Activated T-cell treated with anti-CD3 and anti-CD28 coated beads for 48 hours (primary cell): ENCODE results near the gene ALB.

Source experiments
- DNase-seq: peaks from one replicate; pipeline ENCODE4 v3.0.0-alpha.2; 2020; ENCODE audit warnings: low read depth

ALB gene

DNA sequence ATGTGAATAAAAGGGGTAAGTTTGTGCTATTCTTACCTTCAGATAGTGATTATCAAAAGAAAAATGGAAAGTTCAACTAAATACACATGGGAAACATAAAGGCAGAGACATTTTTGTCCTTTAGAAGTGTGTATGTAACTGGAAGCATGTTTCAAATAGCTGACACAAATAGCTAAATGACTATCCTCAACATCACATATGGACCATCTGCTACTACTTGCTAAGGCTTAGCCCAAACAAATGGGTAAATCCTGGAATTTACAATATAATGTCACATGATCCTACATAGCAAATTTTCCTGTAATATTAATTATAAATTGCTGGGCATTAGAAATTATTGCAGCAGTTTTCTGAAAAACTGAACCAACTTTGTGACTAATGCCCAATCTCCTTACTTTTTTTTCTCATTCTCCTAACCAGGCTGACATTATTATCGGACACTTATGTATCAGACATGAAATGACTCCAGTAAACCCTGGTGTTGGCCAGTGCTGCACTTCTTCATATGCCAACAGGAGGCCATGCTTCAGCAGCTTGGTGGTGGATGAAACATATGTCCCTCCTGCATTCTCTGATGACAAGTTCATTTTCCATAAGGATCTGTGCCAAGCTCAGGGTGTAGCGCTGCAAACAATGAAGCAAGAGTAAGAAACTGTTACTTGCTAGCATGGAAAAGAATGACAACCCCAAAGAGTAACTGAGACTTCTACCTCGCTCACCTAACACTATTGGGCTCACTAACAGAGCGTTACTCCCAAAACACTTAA, 48.1 kb downstream of the ALB start:
- DNase-seq: no peak

DNA sequence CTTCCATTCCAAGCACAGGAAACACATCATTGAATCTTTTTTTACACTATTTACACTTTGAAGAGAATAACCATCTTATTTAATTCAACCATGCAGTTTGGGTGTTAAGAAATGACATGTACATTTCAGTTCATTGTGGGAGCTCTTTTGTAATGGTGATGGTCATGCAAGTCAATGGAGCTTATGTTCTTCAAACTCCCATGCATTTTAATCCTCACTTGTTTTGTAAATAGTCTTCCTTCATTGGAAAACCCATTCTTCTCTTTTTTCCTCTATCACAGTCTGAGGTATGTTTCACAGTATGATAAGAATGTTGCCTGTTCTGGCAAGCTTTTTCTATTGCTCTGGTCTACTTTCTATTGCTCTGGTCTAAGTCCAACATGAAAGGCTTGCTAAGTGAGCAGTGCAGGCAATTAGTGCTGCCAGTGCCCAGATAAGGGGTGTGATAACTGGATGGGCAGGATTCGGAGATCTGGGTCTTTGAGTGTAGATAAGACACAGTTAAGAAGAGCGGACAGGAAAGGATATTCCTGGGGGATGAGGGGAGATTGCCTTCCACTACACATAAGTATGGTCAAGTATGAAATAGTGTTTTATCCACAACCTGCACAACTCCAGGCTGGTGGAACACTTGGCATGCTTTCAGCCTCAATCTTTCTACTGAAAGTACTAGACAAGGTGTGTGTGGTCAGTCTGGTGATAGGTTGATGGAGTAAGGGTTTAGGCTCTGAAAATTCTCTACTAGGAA, 49.0 kb downstream of the ALB start:
- DNase-seq: no peak

DNA sequence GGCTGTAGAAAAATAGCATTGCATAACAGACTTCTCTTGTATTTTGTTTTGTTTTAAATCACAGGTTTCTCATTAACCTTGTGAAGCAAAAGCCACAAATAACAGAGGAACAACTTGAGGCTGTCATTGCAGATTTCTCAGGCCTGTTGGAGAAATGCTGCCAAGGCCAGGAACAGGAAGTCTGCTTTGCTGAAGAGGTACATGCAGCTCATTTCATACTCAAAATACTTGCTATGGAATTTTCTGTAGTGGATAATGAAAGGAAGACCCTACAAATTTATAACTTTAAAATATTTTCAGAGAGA, 49.6 kb downstream of the ALB start:
- no peak for DNase-seq

DNA sequence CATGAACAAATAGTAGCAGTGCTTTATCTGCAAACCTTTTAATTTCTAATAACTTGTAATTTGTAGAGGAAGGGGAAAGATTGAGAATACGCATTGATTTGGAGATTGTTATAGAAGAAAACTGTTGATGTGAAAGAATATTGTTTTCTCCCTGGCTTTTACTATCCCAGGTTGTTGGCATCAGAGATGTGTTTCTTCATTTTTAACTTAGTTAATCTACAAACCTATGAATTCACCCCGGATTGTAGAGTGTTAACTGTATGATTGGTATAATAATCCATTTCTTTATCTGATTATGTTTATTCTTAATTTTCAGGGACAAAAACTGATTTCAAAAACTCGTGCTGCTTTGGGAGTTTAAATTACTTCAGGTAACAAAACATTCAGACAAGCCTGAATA, 50.8 kb downstream of the ALB start:
- no peak for DNase-seq

DNA sequence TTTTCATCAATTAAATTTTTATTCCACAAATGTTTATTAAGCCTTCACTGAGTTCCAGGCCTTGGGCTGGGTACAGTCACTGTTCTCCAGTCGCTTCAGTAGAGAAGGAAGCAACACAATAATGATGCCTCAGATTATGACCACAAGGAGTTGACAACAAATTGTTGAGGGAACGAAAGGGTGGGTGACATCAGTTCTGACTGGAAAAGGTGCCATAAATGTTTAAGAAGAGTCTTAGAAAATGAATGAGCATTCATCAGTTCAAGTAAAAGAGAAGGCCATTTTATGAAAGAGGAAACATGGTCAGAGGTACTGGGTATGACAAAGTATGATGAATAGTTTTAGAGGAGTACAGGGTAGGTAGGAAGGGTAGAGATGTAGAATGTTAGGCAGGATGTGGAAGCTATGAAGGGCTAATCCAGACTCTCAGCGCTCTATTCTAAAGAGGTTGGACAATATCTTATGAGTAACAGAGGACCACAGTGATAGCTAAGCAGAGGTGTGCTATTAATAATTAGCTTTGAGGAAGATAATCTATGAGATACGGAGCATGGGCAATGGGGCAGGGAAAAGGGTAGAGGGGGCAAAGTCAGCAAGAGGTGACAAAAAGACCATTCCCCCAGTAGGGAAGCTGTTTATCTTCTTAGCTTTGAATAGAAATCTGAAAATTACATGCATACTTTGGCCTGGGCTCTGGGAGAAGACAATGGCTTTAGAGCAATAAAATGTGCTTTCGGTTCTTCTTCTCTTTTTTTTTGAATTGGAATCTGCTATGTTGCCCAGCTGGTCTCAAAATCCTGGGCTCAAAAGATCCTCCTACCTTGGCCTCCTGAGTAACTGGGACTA, 52.3 kb downstream of the ALB start:
- DNase-seq: no peak

DNA sequence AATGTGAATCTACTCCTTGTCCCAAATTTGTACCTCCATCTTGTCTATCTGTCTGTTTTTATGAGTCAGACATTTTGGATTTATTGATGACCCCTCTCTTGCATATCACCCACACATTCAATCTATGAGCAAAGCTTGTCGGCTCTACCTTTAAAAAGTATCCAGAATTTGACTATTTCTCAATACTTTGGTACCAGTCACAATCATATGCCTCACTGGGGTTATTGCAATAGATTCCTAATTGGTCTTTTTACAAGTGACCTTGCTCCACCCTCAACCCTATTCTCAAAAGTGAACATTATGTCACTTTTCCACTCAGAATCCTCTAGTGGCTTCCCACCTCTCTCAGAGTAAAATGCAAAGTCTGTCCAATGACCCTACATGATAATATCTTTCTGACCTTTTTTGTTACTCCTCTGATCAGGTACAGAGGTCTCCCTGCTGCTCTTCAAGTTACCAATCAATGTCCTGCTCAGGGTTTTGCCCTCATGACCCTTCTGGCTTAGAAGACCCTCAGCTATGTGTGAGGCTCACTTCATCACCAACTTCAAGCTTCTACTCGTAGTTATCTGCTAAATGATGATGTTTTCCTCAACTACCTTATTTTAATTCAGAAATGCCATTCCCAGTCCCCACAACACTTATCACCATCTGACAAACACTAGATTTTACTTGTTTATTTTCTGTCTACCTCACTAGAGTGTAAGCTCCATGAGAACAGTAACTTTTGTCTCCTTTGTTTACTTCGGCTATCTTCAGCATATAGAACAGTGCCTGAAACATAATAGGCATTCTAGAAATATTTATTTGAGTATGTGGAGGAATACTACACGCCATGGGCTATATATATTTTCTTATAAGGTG, 54.3 kb downstream of the ALB start:
- no peak for DNase-seq

DNA sequence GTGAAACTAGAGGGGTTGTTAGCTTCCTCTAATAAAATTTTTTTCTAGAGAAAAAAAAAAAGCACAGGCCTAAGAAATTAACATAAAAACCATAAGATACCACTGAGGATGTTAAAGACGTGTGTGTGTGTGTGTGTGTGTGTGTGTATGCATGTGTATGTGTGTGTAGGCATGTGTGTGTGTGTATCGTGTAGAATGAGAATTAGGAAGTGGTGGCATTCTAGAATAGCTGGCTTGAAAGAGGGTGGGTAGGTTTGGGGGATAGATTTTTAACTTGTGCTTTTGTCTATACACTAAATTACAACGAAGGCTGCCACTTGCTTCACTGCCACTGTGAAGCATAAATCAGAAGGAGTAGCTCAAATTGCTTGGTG, 54.9 kb downstream of the ALB start:
- DNase-seq: no peak

DNA sequence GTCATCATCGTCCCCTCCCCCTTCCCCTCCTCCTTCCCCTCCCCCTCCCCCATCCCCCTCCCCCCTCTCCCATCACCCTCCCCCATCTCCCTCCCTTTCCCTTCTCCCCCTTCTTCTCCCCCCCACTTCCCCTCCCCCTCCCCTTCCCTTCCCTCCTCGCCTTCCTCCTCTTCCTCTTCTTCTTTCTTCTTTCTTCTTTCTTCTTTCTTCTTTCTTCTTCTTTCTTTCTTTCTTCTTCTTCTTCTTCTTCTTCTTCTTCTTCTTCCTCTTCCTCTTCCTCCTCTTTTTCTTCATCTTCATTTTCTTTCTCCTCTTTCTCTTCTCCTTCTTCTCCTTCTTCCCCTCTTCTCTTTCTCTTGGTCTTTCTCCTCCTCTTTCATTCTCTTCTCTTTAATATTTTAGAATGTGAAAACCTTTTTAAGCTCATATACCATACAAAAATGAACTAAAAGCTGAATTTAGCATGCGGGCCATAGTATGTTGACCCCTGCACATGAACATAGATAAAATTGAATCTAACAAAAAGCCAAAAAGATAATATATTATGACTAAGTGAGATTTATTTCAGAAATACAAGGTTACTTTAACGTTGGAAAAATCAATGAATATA, 56.9 kb downstream of the ALB start:
- DNase-seq: no peak

DNA sequence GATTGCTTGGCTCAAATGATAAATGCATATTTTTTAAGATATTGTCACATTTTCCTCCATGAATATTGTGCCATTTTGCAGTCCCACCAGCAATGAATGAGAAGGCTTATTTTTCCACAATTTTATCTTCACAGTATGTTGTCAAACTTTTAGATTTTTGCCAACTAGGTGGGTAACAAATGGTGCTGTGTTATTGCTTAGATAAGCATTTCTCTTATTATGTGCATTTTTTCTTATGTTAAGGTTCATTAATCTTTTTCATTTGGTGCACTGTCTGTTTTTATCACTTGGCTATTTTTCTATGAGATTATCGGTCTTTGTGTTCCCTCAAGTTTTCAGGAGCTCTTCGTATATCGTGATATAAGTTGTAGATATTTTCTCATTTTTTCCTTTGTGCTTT, 64.1 kb downstream of the ALB start:
- DNase-seq: no peak

DNA sequence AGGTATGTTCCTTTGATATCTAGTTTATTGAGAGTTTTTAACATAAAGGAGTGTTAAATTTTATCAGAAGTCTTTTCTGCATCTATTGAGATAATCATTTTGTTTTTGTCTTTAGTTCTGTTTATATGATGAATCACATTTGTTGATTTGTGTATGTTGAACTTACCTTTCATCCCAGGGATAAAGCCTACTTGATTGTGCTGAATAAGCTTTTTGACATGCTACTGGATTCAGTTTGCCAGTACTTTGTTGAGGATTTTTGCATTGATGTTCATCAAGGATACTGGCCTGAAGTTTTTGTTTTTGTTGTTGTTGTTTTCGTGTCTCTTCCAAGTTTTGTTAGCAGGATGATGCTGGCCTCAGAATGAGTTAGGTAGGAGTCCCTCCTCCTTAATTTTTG, 66.6 kb downstream of the ALB start:
- DNase-seq: no peak
